H9 (cell line): ENCODE results near the gene COL18A1. TPM values are rescaled to one million over a fixed set of nuclear protein-coding genes. Genes with fewer than 3 reads are reported as not detected.

Experiments used
- DNase-seq: peaks from one replicate; pipeline ENCODE4 v3.0.0-alpha.2; 2017
- H2AFZ ChIP-seq: one replicate; pipeline ENCODE4 v1.6.1; 2013; ENCODE audit warnings: mild to moderate bottlenecking, low read length, control low read depth, moderate library complexity
- H2AK5ac ChIP-seq: 2 replicates; pipeline ENCODE4 v1.6.1; 2013; ENCODE audit warnings: low read length, control low read depth, mixed read lengths; ENCODE audit not compliant: insufficient read length
- H2BK120ac ChIP-seq: one replicate; pipeline ENCODE4 v1.6.1; 2013; ENCODE audit warnings: low read depth, mild to moderate bottlenecking, low read length, control low read depth, inconsistent platforms; ENCODE audit not compliant: poor library complexity, severe bottlenecking
- H2BK12ac ChIP-seq: 2 replicates; pipeline ENCODE4 v1.6.1; 2013; ENCODE audit warnings: low read length, control low read depth, mixed read lengths, low read depth; ENCODE audit not compliant: insufficient read length
- H2BK15ac ChIP-seq: 2 replicates; pipeline ENCODE4 v1.6.1; 2013; ENCODE audit warnings: low read depth, low read length, control low read depth
- H2BK20ac ChIP-seq: one replicate; pipeline ENCODE4 v1.6.1; 2013; ENCODE audit warnings: low read depth, mild to moderate bottlenecking, low read length, control low read depth, inconsistent platforms; ENCODE audit not compliant: poor library complexity, severe bottlenecking
- H2BK5ac ChIP-seq: 2 replicates; pipeline ENCODE4 v1.6.1; 2013; ENCODE audit warnings: low read length, control low read depth, mixed read lengths; ENCODE audit not compliant: insufficient read length
- H3K14ac ChIP-seq: 2 replicates; pipeline ENCODE4 v1.6.1; 2013; ENCODE audit warnings: low read length, control low read depth; ENCODE audit not compliant: insufficient read depth
- H3K18ac ChIP-seq: 2 replicates; pipeline ENCODE4 v1.6.1; 2013; ENCODE audit warnings: low read depth, mild to moderate bottlenecking, mixed read lengths, low read length, control low read depth; ENCODE audit not compliant: insufficient read length
- H3K23ac ChIP-seq: 2 replicates; pipeline ENCODE4 v1.6.1; 2013; ENCODE audit warnings: low read length, control low read depth, mixed read lengths, low read depth; ENCODE audit not compliant: insufficient read length
- H3K23me2 ChIP-seq: 2 replicates; pipeline ENCODE4 v1.6.1; 2013; ENCODE audit warnings: low read depth, mild to moderate bottlenecking, mixed read lengths, low read length, control low read depth; ENCODE audit not compliant: insufficient read length, poor library complexity, severe bottlenecking
- H3K27ac ChIP-seq: 2 replicates; pipeline ENCODE4 v1.5.1; 2013; ENCODE audit warnings: low read length, control low read depth, mixed read lengths, low read depth; ENCODE audit not compliant: insufficient read length
- H3K27me3 ChIP-seq: 2 replicates; pipeline ENCODE4 v1.6.1; 2013; ENCODE audit warnings: low read length, control low read depth, inconsistent platforms; ENCODE audit not compliant: insufficient read depth
- H3K4ac ChIP-seq: 2 replicates; pipeline ENCODE4 v1.6.1; 2013; ENCODE audit warnings: low read depth, mild to moderate bottlenecking, control low read depth, inconsistent platforms, low read length, moderate library complexity
- H3K4me1 ChIP-seq: 2 replicates; pipeline ENCODE4 v1.6.1; 2013; ENCODE audit warnings: low read length, control low read depth, inconsistent platforms; ENCODE audit not compliant: insufficient read depth
- H3K4me2 ChIP-seq: 2 replicates; pipeline ENCODE4 v1.6.1; 2013; ENCODE audit warnings: low read length, control low read depth, mixed read lengths; ENCODE audit not compliant: insufficient read length, insufficient read depth
- H3K56ac ChIP-seq: 2 replicates; pipeline ENCODE4 v1.6.1; 2013; ENCODE audit warnings: low read depth, mild to moderate bottlenecking, mixed read lengths, low read length, control low read depth; ENCODE audit not compliant: insufficient read length
- H3K79me1 ChIP-seq: 2 replicates; pipeline ENCODE4 v1.6.1; 2013; ENCODE audit warnings: low read depth, mild to moderate bottlenecking, moderate library complexity, low read length, control low read depth, inconsistent platforms; ENCODE audit not compliant: insufficient read depth, poor library complexity, severe bottlenecking
- H3K79me2 ChIP-seq: 2 replicates; pipeline ENCODE4 v1.6.1; 2013; ENCODE audit warnings: low read length, control low read depth, inconsistent platforms; ENCODE audit not compliant: insufficient read depth
- H3K9ac ChIP-seq: 2 replicates; pipeline ENCODE4 v1.6.1; 2013; ENCODE audit warnings: low read length, control low read depth, mixed read lengths; ENCODE audit not compliant: insufficient read length; ENCODE audit errors: extremely low read depth
- H3K9me3 ChIP-seq: one replicate; pipeline ENCODE4 v1.6.1; 2013; ENCODE audit warnings: low read depth, low read length, inconsistent platforms; ENCODE audit not compliant: control insufficient read depth
- H3T11ph ChIP-seq: one replicate; pipeline ENCODE4 v1.6.1; 2013; ENCODE audit warnings: mild to moderate bottlenecking, low read length, control low read depth, inconsistent platforms
- H4K20me1 ChIP-seq: one replicate; pipeline ENCODE4 v1.6.1; 2013; ENCODE audit not compliant: control insufficient read depth, insufficient read length, insufficient read depth
- H4K5ac ChIP-seq: 2 replicates; pipeline ENCODE4 v1.6.1; 2013; ENCODE audit warnings: low read depth, mild to moderate bottlenecking, mixed read lengths, low read length, control low read depth; ENCODE audit not compliant: insufficient read length
- H4K8ac ChIP-seq: replicated peaks from 2 replicates; pipeline ENCODE4 v1.6.1; 2013; ENCODE audit warnings: low read length, control low read depth, mixed read lengths, low read depth; ENCODE audit not compliant: insufficient read length
- H4K91ac ChIP-seq: 2 replicates; pipeline ENCODE4 v1.6.1; 2013; ENCODE audit warnings: low read depth, mild to moderate bottlenecking, moderate library complexity, mixed read lengths, low read length, control low read depth; ENCODE audit not compliant: insufficient read length
- H3K27ac Mint-ChIP-seq, 3 experiments: 2 replicates in 2 of 3; 3 replicates in 1 of 3; pipeline ENCODE4 v1.8.0; 2020 to 2021; ENCODE audit warnings: mixed read lengths in 3 of 3, mild to moderate bottlenecking in 1 of 3, moderate library complexity in 1 of 3
- H3K27me3 Mint-ChIP-seq: 2 replicates; pipeline ENCODE4 v1.8.0; 2021; ENCODE audit warnings: low read depth, mild to moderate bottlenecking, moderate library complexity, mixed read lengths
- H3K36me3 Mint-ChIP-seq, 3 experiments: 2 replicates in 2 of 3; 3 replicates in 1 of 3; pipeline ENCODE4 v1.8.0; 2020 to 2021; ENCODE audit warnings: low read depth in 3 of 3, mixed read lengths in 3 of 3; ENCODE audit not compliant: insufficient read depth in 1 of 3
- H3K4me1 Mint-ChIP-seq, 2 experiments: 2 replicates each; pipeline ENCODE4 v1.8.0; 2020; ENCODE audit warnings: mixed read lengths in 2 of 2
- H3K4me3 Mint-ChIP-seq, 2 experiments: 2 replicates in 1 of 2; 3 replicates in 1 of 2; pipeline ENCODE4 v1.8.0; 2020 to 2021; ENCODE audit warnings: mild to moderate bottlenecking in 2 of 2, mixed read lengths in 2 of 2, moderate library complexity in 1 of 2
- H3K9me3 Mint-ChIP-seq, 2 experiments: 2 replicates in 1 of 2; 3 replicates in 1 of 2; pipeline ENCODE4 v1.8.0; 2020; ENCODE audit warnings: mild to moderate bottlenecking in 2 of 2, mixed read lengths in 2 of 2, moderate library complexity in 1 of 2
- WGBS: extraction: QIAGEN DNeasy Blood & Tissue Kit; methylation state at CpG from one replicate; pipeline ENCODE4 v1.1.7; 2013; ENCODE audit warnings: missing lambda C conversion rate, low lambda C conversion rate, mixed read lengths; ENCODE audit not compliant: insufficient read length; ENCODE audit errors: extremely low coverage; 5-methylcytosine and 5-hydroxymethylcytosine counted together
- total RNA-seq: library from RNA; stranded (reverse); gene quantifications from 2 replicates; pipeline ENCODE4 v1.2.1, GENCODE V29; 2021
- TF ChIP-seq, protein P1 (sequence below): fragments of 200-600 bp; sonication (generic); conservative IDR thresholded peaks from 3 replicates; pipeline ENCODE4 v1.8.0; 2021; ENCODE audit warnings: antibody characterized with exemption, mild to moderate bottlenecking

Gene COL18A1
- total RNA-seq, 1 experiment from 2014 or later = 232 TPM

DNA sequence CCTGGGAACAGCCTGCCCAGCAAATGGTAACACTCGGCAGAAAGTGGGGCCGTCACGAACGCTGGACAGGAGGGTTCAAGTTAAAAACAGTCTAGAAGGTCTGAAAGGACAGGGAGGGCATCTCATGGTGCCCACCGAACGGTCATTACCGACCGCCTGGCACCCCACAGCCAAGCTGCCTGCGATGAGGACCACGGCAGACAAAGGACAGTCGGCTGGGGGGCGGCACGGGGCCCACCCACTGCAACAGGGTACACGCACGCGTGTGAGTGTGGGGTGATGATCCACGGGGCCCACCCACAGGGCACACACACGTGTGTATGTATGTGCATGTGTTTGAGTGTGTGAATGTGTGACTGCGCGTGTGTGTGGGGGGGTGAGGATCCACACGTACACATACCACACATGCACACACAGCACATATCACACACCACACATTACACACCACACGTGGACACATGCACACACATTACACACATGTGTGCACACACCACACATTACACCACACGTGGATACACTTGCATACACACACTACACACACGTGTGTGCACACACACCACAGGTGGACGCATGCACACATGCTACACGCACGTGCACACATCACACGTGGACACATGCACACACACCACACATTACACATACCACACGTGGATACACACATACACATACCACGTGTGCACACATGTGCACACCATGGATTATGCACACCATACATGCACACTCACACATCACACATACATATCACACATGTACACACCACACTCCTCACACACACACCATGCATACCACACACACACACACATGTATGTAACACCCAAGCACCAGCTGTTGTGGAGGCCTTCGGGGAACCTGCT is 74.1 kb downstream of the COL18A1 start:
- Histone ChIP-seq H3K23ac (no peak overlapping the region), H3K27me3 (no peaks in the 10 kb centered on the region), H2AK5ac (no peak overlapping the region), H2BK5ac (no peak overlapping the region), H4K5ac (peak overlapping the region; percentile 0), H2BK12ac (no peak overlapping the region), H4K91ac (no peak overlapping the region), H3K9me3 (no peaks in the 10 kb centered on the region), H4K20me1 (no peaks in the 10 kb centered on the region), H3K56ac (no peak overlapping the region), H2BK15ac (no peak overlapping the region), H2BK120ac (no peak overlapping the region), H3K4me2 (no peak overlapping the region), H3K4me1 (no peaks in the 10 kb centered on the region), H3K18ac (no peak overlapping the region), H2BK20ac (no peak overlapping the region), H3K79me2 (no peaks in the 10 kb centered on the region), H3K4ac (no peak overlapping the region), H3K14ac (no peak overlapping the region), H2AFZ (no peak overlapping the region), H3T11ph (no peak overlapping the region), H3K79me1 (no peaks in the 10 kb centered on the region), H3K27ac (no peak overlapping the region), H4K8ac (peak overlapping the region; percentile 40), H3K23me2 (no peaks in the 10 kb centered on the region), H3K9ac (no peak overlapping the region)
- Mint-ChIP-seq H3K4me3 (no peak overlapping the region), H3K27ac (peak overlapping the region in 1 of 3 experiments; percentile 71; a peak in 1 of 7 replicates), H3K9me3 (peaks cover 2% of the 10 kb centered on the region in 2 experiments; a peak in 3 of 5 replicates), H3K4me1 (no peaks in the 10 kb centered on the region), H3K27me3 (no peaks in the 10 kb centered on the region; the same call in 1 of the 2 replicates), H3K36me3 (peaks cover 35 to 70% (median 50%) of the 10 kb centered on the region in 3 experiments; a peak in 6 of 7 replicates)
- no CpG with 5 or more reads among the region's 31 CpGs for WGBS
- DNase-seq = no peak
- TF ChIP-seq, protein P1, sequence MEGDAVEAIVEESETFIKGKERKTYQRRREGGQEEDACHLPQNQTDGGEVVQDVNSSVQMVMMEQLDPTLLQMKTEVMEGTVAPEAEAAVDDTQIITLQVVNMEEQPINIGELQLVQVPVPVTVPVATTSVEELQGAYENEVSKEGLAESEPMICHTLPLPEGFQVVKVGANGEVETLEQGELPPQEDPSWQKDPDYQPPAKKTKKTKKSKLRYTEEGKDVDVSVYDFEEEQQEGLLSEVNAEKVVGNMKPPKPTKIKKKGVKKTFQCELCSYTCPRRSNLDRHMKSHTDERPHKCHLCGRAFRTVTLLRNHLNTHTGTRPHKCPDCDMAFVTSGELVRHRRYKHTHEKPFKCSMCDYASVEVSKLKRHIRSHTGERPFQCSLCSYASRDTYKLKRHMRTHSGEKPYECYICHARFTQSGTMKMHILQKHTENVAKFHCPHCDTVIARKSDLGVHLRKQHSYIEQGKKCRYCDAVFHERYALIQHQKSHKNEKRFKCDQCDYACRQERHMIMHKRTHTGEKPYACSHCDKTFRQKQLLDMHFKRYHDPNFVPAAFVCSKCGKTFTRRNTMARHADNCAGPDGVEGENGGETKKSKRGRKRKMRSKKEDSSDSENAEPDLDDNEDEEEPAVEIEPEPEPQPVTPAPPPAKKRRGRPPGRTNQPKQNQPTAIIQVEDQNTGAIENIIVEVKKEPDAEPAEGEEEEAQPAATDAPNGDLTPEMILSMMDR = no peak
